Panc1 (cell line): ENCODE results near the gene ANO4. TPM values are rescaled to one million over a fixed set of nuclear protein-coding genes. Genes with fewer than 3 reads are reported as not detected.

Experiments used
- ATAC-seq: fragments of 200-7000 bp; cut with Tn5 transposase; 2 replicates; pipeline ENCODE4 v1.9.1; 2020; ENCODE audit warnings: mild to moderate bottlenecking, moderate library complexity
- BruUV-seq: library from RNA; stranded (reverse); fragments of 400-500 nt; replicated peaks from 2 replicates; lab custom pipeline; 2021; lab: Mats Ljungman, UMichigan
- CTCF ChIA-PET: fragments of 300-600 bp; sonication (Branson Sonifier 250); formaldehyde crosslinking; loops from one replicate; lab custom pipeline; 2022; ENCODE audit warnings: antibody characterized with exemption; lab: Charles Lee
- POLR2A ChIA-PET: fragments of 300-600 bp; sonication (Branson Sonifier 250); formaldehyde crosslinking; loops from one replicate; lab custom pipeline; 2022; ENCODE audit warnings: antibody characterized with exemption; lab: Charles Lee
- DNase-seq: peaks from one replicate; pipeline ENCODE4 v3.0.0-alpha.2; 2010; ENCODE audit warnings: low read depth, low spot score
- H3K27ac ChIP-seq: 2 replicates; pipeline ENCODE4 v1.5.1; 2011; ENCODE audit warnings: mild to moderate bottlenecking, low read length, inconsistent platforms
- H3K27me3 ChIP-seq: fragments of 200-500 bp; sonication (Bioruptor generic); 2 replicates; pipeline ENCODE4 v1.6.0; 2014; ENCODE audit warnings: low read length, inconsistent platforms; ENCODE audit not compliant: control insufficient read depth, insufficient read depth
- H3K36me3 ChIP-seq: fragments of 200-500 bp; sonication (Bioruptor generic); 2 replicates; pipeline ENCODE4 v1.5.1; 2014; ENCODE audit warnings: inconsistent platforms, mild to moderate bottlenecking, low read length, moderate library complexity; ENCODE audit not compliant: control insufficient read depth, insufficient read depth
- H3K4me1 ChIP-seq: 2 replicates; pipeline ENCODE4 v1.5.1; 2011; ENCODE audit warnings: inconsistent platforms, mild to moderate bottlenecking, low read length, moderate library complexity; ENCODE audit not compliant: control insufficient read depth, insufficient read depth
- H3K4me3 ChIP-seq, 2 experiments: 2 replicates each; pipeline ENCODE4 v1.5.1; 2011 to 2012; ENCODE audit warnings: low read depth in 2 of 2, low read length in 2 of 2, mild to moderate bottlenecking in 2 of 2, inconsistent platforms in 1 of 2, moderate library complexity in 1 of 2
- H3K9me3 ChIP-seq: fragments of 200-500 bp; sonication (Bioruptor generic); 2 replicates; pipeline ENCODE4 v1.5.1; 2014; ENCODE audit warnings: low read depth, mild to moderate bottlenecking, inconsistent platforms, low read length, moderate library complexity; ENCODE audit not compliant: control insufficient read depth, insufficient read depth
- CTCF ChIP-seq: fragments of 450-650 bp; IDR thresholded peaks from 2 replicates; pipeline ENCODE4 v1.5.1; 2017; ENCODE audit warnings: mild to moderate bottlenecking
- POLR2AphosphoS5 ChIP-seq: IDR thresholded peaks from 2 replicates; pipeline ENCODE4 v1.6.1; 2012; ENCODE audit warnings: mild to moderate bottlenecking, low read depth, low read length, moderate library complexity
- REST ChIP-seq, 2 experiments: IDR thresholded peaks; 2 replicates each; pipeline ENCODE4 v1.6.1; 2011 to 2012; ENCODE audit warnings: low read depth in 2 of 2, control low read depth in 1 of 2, low read length in 1 of 2, mild to moderate bottlenecking in 1 of 2, moderate library complexity in 1 of 2; ENCODE audit not compliant: insufficient read depth in 1 of 2
- SIN3A ChIP-seq: IDR thresholded peaks from 2 replicates; pipeline ENCODE4 v1.6.1; 2012; ENCODE audit warnings: low read depth, mild to moderate bottlenecking, low read length, moderate library complexity, borderline replicate concordance; ENCODE audit not compliant: insufficient read depth
- TCF7L2 ChIP-seq: IDR thresholded peaks from 2 replicates; pipeline ENCODE4 v1.6.1; 2011; ENCODE audit warnings: mild to moderate bottlenecking, low read depth, low read length, inconsistent platforms
- in situ Hi-C: cut with HindIII; loops from 2 replicates; pipeline ENCODE4 v1.10.0; 2016; ENCODE audit warnings: low sequenced_read_pairs, low pct_unique_long_range_greater_than_20kb
- intact Hi-C: fragments of 100-400 bp; cut with micrococcal nuclease; formaldehyde crosslinking; loops from one replicate; pipeline ENCODE4 v1.10.0; 2022; ENCODE audit not compliant: unreplicated experiment
- total RNA-seq: library from RNA; stranded (reverse); gene quantifications from one replicate; pipeline ENCODE4 v1.2.1, GENCODE V29; 2021; ENCODE audit not compliant: unreplicated experiment

The ANO4 gene
- total RNA-seq, 1 experiment from 2014 or later: not detected

- H3K36me3 ChIP-seq: no peaks in the 10 kb centered on the region
- ChIA-PET CTCF (no interaction called here), POLR2A (no interaction called here)
- TF ChIP-seq CTCF (no peak), TCF7L2 (no peak), REST (IDR thresholded peaks at IDR 0.05; ENCODE audit: insufficient read depth in 1 of 2, low read depth in 2 of 2, low read length in 1 of 2) (no peak), SIN3A (no peak), POLR2AphosphoS5 (no peak)
- no peaks in the 10 kb centered on the region for H3K4me1 ChIP-seq
- no peak overlapping the region for H3K27ac ChIP-seq
- intact Hi-C loops (no loop called here), in situ Hi-C loops (no loop called here)
- no peaks in the 10 kb centered on the region for H3K27me3 ChIP-seq
- no peaks in the 10 kb centered on the region for H3K9me3 ChIP-seq
- ATAC-seq (no peak), DNase-seq (no peak)
- BruUV-seq: no TSS peak
- H3K4me3 ChIP-seq: no peak overlapping the region
Observed at GRCh38 chr12:101015044-101015443, 220.5 kb downstream of the ANO4 start.

GRCh38 chr12:101018540-101018939 lies 224.0 kb downstream of the ANO4 start:
- TF ChIP-seq SIN3A: no peak
- TF ChIP-seq CTCF: no peak
- no peak for TF ChIP-seq TCF7L2
- TF ChIP-seq REST (IDR thresholded peaks at IDR 0.05; ENCODE audit: insufficient read depth in 1 of 2, low read depth in 2 of 2, low read length in 1 of 2): no peak
- no peak for TF ChIP-seq POLR2AphosphoS5
- no peaks in the 10 kb centered on the region for H3K9me3 ChIP-seq
- in situ Hi-C loops: no loop called here
- no peak overlapping the region for H3K4me3 ChIP-seq
- ChIA-PET POLR2A (no interaction called here), CTCF (no interaction called here)
- DNase-seq: no peak
- H3K4me1 ChIP-seq: no peaks in the 10 kb centered on the region
- intact Hi-C loops: no loop called here
- H3K36me3 ChIP-seq: no peaks in the 10 kb centered on the region
- ATAC-seq: no peak
- BruUV-seq: no TSS peak
- no peak overlapping the region for H3K27ac ChIP-seq
- no peaks in the 10 kb centered on the region for H3K27me3 ChIP-seq
